ENCODE measurements around the gene CASP9. TPM values are rescaled to one million over a fixed set of nuclear protein-coding genes. Genes with fewer than 3 reads are reported as not detected.

CASP9 gene
- total RNA-seq, result 13.4 and 15.7 TPM in 2 replicates

- intact Hi-C loops (cut with micrococcal nuclease), result loop anchor here (1.0 to 10.0 kb wide), 11 partner anchors 93 to 1911 kb away; partner anchors contain the start of genes DDI2, PRDM2, RCC2 and SDHB
- DNase-seq (no peak), ATAC-seq (ENCODE audit: low read depth) (no peak)
- Mint-ChIP-seq H3K27ac (peak within 1 kb of the TSS; percentile 99), H3K4me1 (peaks cover 52% of the 10 kb centered on the region), H3K36me3 (ENCODE audit: low read depth) (peaks cover 7% of the 10 kb centered on the region), H3K4me3 (peak within 1 kb of the TSS; percentile 87), H3K27me3 (no peaks in the 10 kb centered on the region), H3K9me3 (no peaks in the 10 kb centered on the region)
- no peak for TF ChIP-seq CTCF (IDR thresholded peaks at IDR 0.05)
- CTCF ChIA-PET, result interaction anchor here (1.0 kb wide), 1 partner anchor 9 kb away, joined by 3 read pairs; no protein-coding TSS in a partner anchor
- POLR2A ChIA-PET, result interaction anchor here (1.0 to 1.1 kb wide), 2 partner anchors 60 to 94 kb away, joined by 3 to 11 read pairs; partner anchors contain the start of gene AGMAT
Measured at GRCh38 chr1:15524021-15524282, at the start of gene CASP9. Gene CASP9 (minus strand): TSS chr1:15524215. CDS start chr1:15524200, 15 bp downstream.

- H3K4me3 Mint-ChIP-seq, result peak overlapping the region; percentile 24
- no peak for ATAC-seq (ENCODE audit: low read depth)
- H3K4me1 Mint-ChIP-seq, result peaks cover 43% of the 10 kb centered on the region
- DNase-seq, result no peak
- H3K27ac Mint-ChIP-seq, result peak overlapping the region; percentile 86
- intact Hi-C loops (cut with micrococcal nuclease), result no loop called here
- ChIA-PET CTCF (no interaction called here), POLR2A (no interaction called here)
- H3K9me3 Mint-ChIP-seq, result no peaks in the 10 kb centered on the region
- H3K27me3 Mint-ChIP-seq, result no peaks in the 10 kb centered on the region
- TF ChIP-seq CTCF (IDR thresholded peaks at IDR 0.05), result no peak
- H3K36me3 Mint-ChIP-seq (ENCODE audit: low read depth), result peaks cover 28% of the 10 kb centered on the region
Measured at GRCh38 chr1:15573477-15573876, 49.5 kb upstream of the CASP9 start.

GRCh38 chr1:15571266-15571665 lies 47.3 kb upstream of the CASP9 start:
- no peaks in the 10 kb centered on the region for H3K27me3 Mint-ChIP-seq
- no peak for TF ChIP-seq CTCF (IDR thresholded peaks at IDR 0.05)
- H3K27ac Mint-ChIP-seq, result peak overlapping the region; percentile 86
- H3K4me3 Mint-ChIP-seq, result peak overlapping the region; percentile 56
- H3K4me1 Mint-ChIP-seq, result peaks cover 30% of the 10 kb centered on the region
- no peak for DNase-seq
- H3K9me3 Mint-ChIP-seq, result no peaks in the 10 kb centered on the region
- peaks cover 49% of the 10 kb centered on the region for H3K36me3 Mint-ChIP-seq (ENCODE audit: low read depth)
- ATAC-seq (ENCODE audit: low read depth), result no peak
- intact Hi-C loops (cut with micrococcal nuclease), result loop anchor here (1.0 to 2.0 kb wide), 5 partner anchors 13 to 110 kb away; partner anchors contain the start of genes DDI2 and DNAJC16
- CTCF ChIA-PET, result interaction anchor here (0.5 to 1.3 kb wide), 3 partner anchors 10 to 1881 kb away, joined by 3 to 4 read pairs (median 3); partner anchors contain the start of gene AGMAT
- POLR2A ChIA-PET, result interaction anchor here (0.5 to 2.3 kb wide), 14 partner anchors 7 to 782 kb away, joined by 3 to 29 read pairs (median 7); partner anchors contain the start of genes DDI2 and DNAJC16

GRCh38 chr1:15570861-15571260 lies 46.8 kb upstream of the CASP9 start:
- H3K9me3 Mint-ChIP-seq, result no peaks in the 10 kb centered on the region
- H3K36me3 Mint-ChIP-seq (ENCODE audit: low read depth), result peaks cover 53% of the 10 kb centered on the region
- peak overlapping the region; percentile 56 for H3K4me3 Mint-ChIP-seq
- CTCF ChIA-PET, result interaction anchor here (0.5 to 1.3 kb wide), 2 partner anchors 13 to 1882 kb away, joined by 3 to 4 read pairs; partner anchors contain the start of gene AGMAT
- intact Hi-C loops (cut with micrococcal nuclease), result loop anchor here (1.0 to 2.0 kb wide), 5 partner anchors 13 to 110 kb away; partner anchors contain the start of genes DDI2 and DNAJC16
- H3K4me1 Mint-ChIP-seq, result peaks cover 30% of the 10 kb centered on the region
- H3K27me3 Mint-ChIP-seq, result no peaks in the 10 kb centered on the region
- H3K27ac Mint-ChIP-seq, result peak overlapping the region; percentile 86
- no peak for TF ChIP-seq CTCF (IDR thresholded peaks at IDR 0.05)
- no peak for DNase-seq
- POLR2A ChIA-PET, result interaction anchor here (0.5 to 2.3 kb wide), 7 partner anchors 13 to 127 kb away, joined by 3 to 29 read pairs (median 6); partner anchors contain the start of genes DDI2 and DNAJC16
- no peak for ATAC-seq (ENCODE audit: low read depth)

- no peak overlapping the region for H3K4me3 Mint-ChIP-seq
- no peak for ATAC-seq (ENCODE audit: low read depth)
- DNase-seq, result no peak
- H3K27ac Mint-ChIP-seq, result peak overlapping the region; percentile 31
- H3K9me3 Mint-ChIP-seq, result no peaks in the 10 kb centered on the region
- H3K27me3 Mint-ChIP-seq, result no peaks in the 10 kb centered on the region
- H3K4me1 Mint-ChIP-seq, result peaks cover 49% of the 10 kb centered on the region
- ChIA-PET POLR2A (no interaction called here), CTCF (no interaction called here)
- intact Hi-C loops (cut with micrococcal nuclease), result no loop called here
- H3K36me3 Mint-ChIP-seq (ENCODE audit: low read depth), result peaks cover 58% of the 10 kb centered on the region
- no peak for TF ChIP-seq CTCF (IDR thresholded peaks at IDR 0.05)
Measured at GRCh38 chr1:15568387-15569073, 44.5 kb upstream of the CASP9 start.

Measured in activated B cell treated with CpG ODN at 0.5 μM for 24 hours (primary cell).